Left forelimb (tissue), 1 donor: Measurements from ENCODE around the gene MTA3.
"Not testable (repeated sequence)": the region's sequence is repeated elsewhere in the genome, so short reads cannot be mapped to it uniquely, and the experiment has no call there.

Source experiments
- DNase-seq: peaks from one replicate; pipeline ENCODE4 v3.0.0-alpha.2; 2018; ENCODE audit warnings: low spot score

Gene MTA3

DNA sequence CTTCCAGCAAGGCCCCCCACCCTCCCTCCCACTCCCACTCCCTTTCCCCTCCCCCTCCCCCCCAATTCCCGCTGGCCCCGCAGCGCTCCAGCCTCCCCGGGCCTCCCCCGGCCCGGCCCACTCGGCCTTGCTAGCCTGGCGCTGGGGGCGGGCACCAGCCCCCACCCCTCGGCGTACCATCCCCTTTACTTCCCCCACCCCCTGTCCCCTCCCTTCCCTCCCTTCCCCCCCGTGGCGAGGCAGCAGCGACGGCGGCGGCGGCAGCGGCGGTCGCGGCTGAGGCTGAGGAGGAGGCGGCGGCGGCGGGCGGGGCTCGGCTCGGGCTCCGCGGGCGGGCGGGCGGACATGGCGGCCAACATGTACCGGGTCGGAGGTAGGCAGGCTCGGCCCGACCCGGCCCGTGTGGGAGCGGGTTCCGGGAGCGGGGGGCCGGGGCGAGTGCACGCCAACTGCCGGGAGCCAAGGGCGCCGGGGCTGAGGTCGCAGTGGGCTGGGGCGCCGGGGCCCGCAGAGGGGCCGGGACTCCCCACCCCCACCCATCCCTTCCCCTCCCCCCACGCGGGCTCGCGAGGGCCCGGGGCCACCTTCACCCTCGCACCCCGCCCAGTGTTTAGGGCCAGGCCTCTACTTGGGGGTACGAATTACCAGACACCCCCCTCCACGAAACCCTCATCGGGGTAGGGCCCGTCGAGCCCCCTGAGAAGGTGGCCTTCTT lies at the start of gene MTA3:
Gene MTA3 (plus strand): TSS at position 232 of the 715 bp plus-strand sequence. CDS start 114 bp downstream, at position 346.
- peak; percentile 82 for DNase-seq

GRCh38 chr2:42519624-42520023 lies 48.8 kb upstream of the MTA3 start:
- DNase-seq: no peak

DNA sequence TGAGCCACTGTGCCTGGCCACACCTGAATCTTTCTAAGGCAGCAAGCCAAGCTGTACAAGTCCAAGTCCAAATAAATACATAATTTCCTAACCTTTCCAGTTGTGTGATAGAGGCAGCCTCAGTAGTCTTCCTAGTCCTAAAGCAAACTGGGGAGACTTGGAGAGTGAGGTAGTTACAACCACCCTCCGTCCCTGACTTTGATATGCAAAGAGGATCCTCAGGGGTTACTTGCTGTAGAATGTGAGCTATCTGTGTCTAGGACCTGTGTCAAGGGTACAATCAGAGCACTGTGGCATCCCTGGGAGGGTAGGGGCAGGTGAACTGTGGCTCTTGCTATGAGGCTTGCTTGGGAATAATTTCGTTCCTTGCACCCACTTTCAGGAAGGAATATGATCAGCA lies 46.4 kb upstream of the MTA3 start:
- no peak for DNase-seq

GRCh38 chr2:42523341-42523740 lies 45.1 kb upstream of the MTA3 start:
- no peak for DNase-seq

GRCh38 chr2:42532397-42532796 lies 36.0 kb upstream of the MTA3 start:
- no peak for DNase-seq

DNA sequence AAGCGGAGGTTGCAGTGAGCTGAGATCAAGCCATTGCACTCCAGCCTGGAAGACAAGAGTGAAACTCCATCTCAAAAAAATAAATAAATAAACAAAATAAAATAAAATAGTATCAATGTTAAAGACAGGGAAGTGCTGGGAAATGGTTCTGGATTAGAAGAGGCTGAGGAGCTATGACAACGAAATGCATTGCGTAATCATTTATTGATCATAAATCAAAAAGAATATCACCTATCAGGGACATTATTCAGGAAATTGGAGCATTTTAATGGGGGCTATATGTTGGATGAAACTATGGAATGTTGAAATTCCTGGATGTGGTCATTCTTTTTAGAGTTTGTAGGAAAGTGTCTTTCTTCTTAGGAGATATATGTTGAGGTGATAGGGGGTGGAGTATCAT lies 30.9 kb upstream of the MTA3 start:
- no peak for DNase-seq

DNA sequence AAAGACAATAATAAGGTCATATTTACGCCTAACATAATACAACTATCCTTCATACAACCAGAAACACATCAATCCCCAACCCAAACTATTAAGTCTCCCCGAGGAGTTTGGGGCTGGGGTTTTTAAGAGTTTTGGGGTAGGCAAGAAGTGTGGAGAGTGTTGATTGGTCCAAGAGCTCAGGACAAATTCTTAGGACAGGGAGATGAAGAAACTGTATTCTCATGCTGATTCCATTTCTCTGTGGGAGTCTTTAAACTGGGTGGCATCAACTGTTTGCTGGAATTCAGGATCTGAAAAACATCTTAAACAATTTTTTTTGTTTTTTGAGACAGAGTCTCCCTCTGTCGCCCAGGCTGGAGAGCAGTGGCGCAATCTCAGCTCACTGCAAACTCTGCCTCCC lies 25.6 kb upstream of the MTA3 start:
- DNase-seq: no peak

DNA sequence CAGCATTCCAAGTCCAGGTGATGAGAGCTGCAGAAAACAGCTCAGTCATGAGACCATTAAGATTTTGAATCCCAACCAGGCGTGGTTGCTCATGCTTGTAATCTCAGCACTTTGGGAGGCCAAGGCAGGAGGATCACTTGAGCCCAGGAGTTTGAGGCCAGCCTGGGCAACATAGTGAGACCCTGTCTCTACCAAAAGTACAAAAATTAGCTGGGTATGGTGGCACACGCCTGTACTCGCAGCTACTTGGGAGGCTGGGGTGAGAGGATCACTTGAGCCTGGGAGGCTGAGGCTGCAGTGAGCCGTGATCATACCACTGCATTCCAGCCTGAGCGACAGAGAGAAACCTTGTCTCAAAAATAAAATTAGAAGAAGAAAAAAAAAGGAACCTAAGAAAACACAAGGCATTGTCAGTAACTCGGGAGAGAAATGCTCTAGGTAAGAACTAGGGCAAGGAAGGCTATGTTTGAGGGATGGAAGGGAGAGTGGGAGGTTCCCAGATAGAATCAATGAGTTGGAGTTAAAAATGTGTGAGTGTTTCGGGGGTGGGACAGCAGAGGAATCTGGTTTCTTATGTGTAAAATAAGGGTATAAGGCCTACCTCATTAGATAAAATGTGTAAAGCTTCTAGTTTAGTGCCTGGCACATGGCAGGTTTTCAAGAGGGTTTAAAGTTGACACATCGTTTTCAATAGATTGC lies 23.3 kb upstream of the MTA3 start:
- no peak for DNase-seq

- DNase-seq: no peak
Measured at GRCh38 chr2:42545841-42546390, 22.5 kb upstream of the MTA3 start.

DNA sequence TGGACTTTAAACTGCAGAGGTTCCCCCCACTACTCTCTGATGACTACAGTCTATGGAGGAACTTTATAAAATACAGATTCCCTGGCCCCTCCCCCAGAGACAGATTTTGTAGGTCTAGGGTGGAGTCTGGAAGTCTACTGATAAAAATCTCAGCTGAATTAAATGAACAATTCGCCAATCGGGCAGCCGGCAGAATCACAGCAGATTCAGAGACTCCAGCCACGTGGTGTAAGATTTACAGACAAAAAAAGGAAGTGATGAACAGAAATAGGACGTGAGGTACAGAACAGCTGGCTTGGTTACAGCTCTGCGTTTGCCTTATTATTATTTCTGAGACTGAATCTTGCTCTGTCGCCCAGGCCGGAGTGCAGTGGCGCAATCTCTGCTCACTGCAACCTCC lies 21.4 kb upstream of the MTA3 start:
- DNase-seq: no peak

DNA sequence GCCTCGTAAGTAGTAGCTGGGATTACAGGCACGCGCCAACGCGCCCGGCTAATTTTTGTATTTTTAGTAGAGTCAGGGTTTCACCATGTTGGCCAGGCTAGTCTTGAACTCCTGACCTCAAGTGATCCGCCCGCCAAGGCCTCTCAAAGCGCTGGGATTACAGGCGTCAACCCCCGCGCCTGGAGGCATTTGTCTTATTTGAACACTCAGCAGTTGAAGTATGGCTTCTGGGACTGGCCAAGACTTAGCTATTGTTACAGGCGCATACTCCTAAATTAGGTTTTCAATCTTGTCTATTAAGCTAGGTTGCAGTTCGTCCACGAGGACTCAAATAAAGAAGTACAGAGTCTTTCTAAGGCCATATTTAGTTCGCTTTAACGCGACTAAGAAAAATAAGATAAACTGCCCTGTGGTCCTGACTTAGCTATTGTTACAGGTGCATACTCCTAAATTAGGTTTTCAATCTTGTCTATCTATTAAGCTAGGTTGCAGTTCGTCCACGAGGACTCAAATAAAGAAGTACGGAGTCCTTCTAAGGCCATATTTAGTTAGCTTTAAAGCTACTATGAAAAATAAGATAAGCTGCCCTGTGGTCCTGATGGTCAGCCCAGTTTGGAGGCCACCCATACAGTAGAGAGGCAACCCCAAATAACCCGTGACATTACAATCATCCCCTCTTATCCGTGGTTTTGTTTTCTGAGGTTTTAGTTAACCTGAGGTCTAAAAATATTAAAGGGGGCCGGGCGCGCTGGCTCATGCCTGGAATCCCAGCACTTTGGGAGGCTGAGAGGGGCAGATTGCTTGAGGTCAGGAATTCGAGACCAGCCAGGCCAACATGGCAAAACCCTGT lies 20.8 kb upstream of the MTA3 start:
- DNase-seq: no peak

GRCh38 chr2:42550870-42551269 lies 17.6 kb upstream of the MTA3 start:
- DNase-seq: no peak

GRCh38 chr2:42554392-42554791 lies 14.0 kb upstream of the MTA3 start:
- no peak for DNase-seq

DNA sequence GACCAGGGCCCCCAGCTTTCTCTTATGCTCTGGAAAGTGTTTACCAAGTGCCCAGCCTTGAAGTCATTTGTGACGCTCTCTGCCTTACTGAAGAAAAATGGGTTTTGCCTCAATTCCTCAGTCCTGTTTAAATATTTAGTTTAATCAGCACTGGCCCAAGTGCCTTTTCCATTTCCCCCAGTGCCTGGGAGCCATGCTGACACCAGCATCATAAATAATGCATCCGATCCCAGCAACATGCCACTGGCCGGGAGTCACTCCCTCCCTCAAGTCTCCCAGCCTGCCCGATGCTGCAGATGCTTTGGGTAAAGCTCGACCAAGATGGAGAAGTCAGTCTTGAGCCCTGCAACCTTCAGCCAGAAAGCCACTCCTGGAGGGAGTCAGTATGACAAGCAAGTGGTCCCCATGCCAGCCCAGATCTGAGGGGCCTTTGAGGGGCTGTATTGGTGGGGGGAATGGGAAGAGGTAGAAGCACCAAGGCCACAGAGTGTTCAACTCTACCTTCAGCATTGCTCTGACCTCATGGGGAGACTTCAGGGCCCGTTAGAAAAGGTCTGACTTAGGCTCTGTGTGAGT lies 12.0 kb upstream of the MTA3 start:
- no peak for DNase-seq

DNA sequence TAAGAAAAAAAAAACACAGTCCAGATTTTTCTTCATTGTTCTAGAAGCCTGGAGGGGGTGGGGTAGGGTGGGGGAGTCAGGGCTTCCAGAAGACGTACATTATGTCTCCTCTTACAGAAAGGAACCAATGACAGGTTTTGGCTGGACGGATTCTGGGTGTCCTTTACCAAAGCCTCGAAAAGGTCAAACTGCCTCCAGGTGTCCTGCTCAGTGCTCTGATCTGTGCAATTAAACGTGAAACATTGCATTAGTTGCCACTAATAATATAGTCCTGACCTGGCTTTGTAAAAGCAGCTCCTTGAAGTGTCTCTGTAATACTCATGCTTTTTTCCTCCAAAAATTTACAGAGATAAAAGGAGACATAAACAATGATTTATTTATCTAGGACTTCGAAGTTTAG lies 11.1 kb upstream of the MTA3 start:
- no peak for DNase-seq

DNA sequence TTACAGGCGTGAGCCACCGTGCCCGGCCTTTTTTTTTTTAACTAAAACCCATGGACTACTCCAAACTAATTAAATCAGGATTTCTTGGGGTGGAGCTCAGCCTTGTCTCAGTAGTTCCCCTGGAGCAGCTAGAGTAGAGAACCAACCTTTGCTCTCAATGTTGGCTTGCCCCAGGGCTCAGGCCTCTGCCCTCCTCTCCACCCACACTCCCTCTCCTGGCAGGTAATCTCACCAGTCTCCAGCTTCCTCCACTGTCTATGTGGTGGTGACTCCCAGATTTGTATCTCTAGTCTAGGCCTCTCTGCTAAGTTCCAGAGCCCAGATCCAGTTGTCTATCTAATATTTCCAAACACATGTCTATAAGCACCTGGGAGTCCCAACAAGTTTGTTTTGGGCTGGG lies 9.6 kb upstream of the MTA3 start:
- no peak for DNase-seq

- DNase-seq: not testable (repeated sequence)
Measured at GRCh38 chr2:42560133-42560532, 8.3 kb upstream of the MTA3 start.

DNA sequence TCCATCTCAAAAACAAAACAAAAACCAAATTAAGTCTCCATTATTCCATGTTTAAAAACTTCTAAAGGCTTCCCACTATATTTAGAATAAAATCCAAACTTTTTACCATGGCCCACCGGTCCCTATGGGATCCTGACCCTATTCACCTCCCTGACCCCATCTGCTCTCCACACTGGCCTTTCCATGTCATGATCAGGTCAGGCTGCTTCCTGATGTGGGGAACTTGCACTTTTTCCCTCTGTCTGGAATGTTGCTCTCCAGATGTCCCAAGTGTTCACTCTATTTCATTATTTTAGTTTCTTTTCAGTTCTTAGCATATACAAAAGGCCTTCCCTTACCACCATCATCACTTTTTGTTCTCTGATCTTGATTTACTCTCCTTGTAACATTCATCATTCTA lies 7.5 kb upstream of the MTA3 start:
- no peak for DNase-seq

GRCh38 chr2:42562474-42563144 lies 5.8 kb upstream of the MTA3 start:
- DNase-seq: no peak

- no peak for DNase-seq
Measured at GRCh38 chr2:42566025-42566424, 2.4 kb upstream of the MTA3 start.

- DNase-seq: no peak
Measured at GRCh38 chr2:42566837-42567321, 1.6 kb upstream of the MTA3 start.
